GM12878 (cell line): ENCODE measurements around the gene APOBEC3H. TPM values are rescaled to one million over a fixed set of nuclear protein-coding genes. Genes with fewer than 3 reads are reported as not detected.

Source experiments
- ATAC-seq: fragments of 200-7000 bp; cut with Tn5 transposase; 3 replicates; pipeline ENCODE4 v1.9.1; 2020; ENCODE audit warnings: mild to moderate bottlenecking, moderate library complexity
- BruUV-seq: library from RNA; stranded (reverse); fragments of 400-500 nt; replicated peaks from 2 replicates; lab custom pipeline; 2021; lab: Mats Ljungman, UMichigan
- CTCF ChIA-PET: fragments of 300-600 bp; sonication (Branson Sonifier 250); formaldehyde crosslinking; extraction: SDS; loops from one replicate; lab custom pipeline; 2021; ENCODE audit warnings: inconsistent platforms; lab: Yijun Ruan, JAX
- POLR2A ChIA-PET: fragments of 350-600 bp; formaldehyde crosslinking; extraction: SDS; loops from one replicate; lab custom pipeline; 2021; ENCODE audit warnings: inconsistent platforms; lab: Charles Lee
- RAD21 ChIA-PET: fragments of 300-600 bp; sonication (Branson Sonifier 250); formaldehyde crosslinking; loops from one replicate; lab custom pipeline; 2023; ENCODE audit warnings: antibody characterized with exemption; ENCODE audit not compliant: unreplicated experiment; lab: Charles Lee
- SMC1A ChIA-PET: fragments of 300-600 bp; sonication (Branson Sonifier 250); formaldehyde crosslinking; loops from one replicate; lab custom pipeline; 2023; ENCODE audit not compliant: unreplicated experiment, uncharacterized antibody; lab: Charles Lee
- DNase-seq: peaks from one replicate; pipeline ENCODE4 v3.0.0-alpha.2; 2011; ENCODE audit warnings: low read depth, low spot score
- FAIRE-seq: peaks from 3 replicates; lab custom pipeline; 2011; peaks lifted over from hg19 to GRCh38; lab: Jason Lieb, UNC
- H2AFZ ChIP-seq: 2 replicates; pipeline ENCODE4 v1.6.0; 2011; ENCODE audit warnings: low read depth, low read length, control low read depth; ENCODE audit not compliant: control insufficient read depth
- H3K27ac ChIP-seq: 2 replicates; pipeline ENCODE4 v1.5.1; 2011; ENCODE audit warnings: control low read depth; ENCODE audit not compliant: control insufficient read depth, insufficient read depth
- H3K27me3 ChIP-seq, 2 experiments: replicated peaks in 1 of 2; 2 replicates each; pipeline versions ENCODE4 v1.6.0 to v1.6.1; 2011; ENCODE audit warnings: low read length in 1 of 2; ENCODE audit not compliant: control insufficient read depth in 2 of 2, insufficient read depth in 2 of 2
- H3K36me3 ChIP-seq, 2 experiments: 2 replicates each; pipeline ENCODE4 v1.5.1; 2011; ENCODE audit warnings: low read length in 1 of 2; ENCODE audit not compliant: control insufficient read depth in 2 of 2, insufficient read depth in 2 of 2
- H3K4me1 ChIP-seq: 2 replicates; pipeline ENCODE4 v1.6.1; 2011; ENCODE audit warnings: mild to moderate bottlenecking, low read length, moderate library complexity, mixed read lengths; ENCODE audit not compliant: control insufficient read depth, insufficient read depth
- H3K4me2 ChIP-seq: 2 replicates; pipeline ENCODE4 v1.6.0; 2011; ENCODE audit warnings: control low read depth; ENCODE audit not compliant: control insufficient read depth, insufficient read depth
- H3K4me3 ChIP-seq: fragments of 200-600 bp; sonication (generic); 2 replicates; pipeline ENCODE4 v1.5.1; 2016
- H3K79me2 ChIP-seq: 2 replicates; pipeline ENCODE4 v1.6.0; 2011; ENCODE audit warnings: low read length; ENCODE audit not compliant: control insufficient read depth, insufficient read depth
- H3K9ac ChIP-seq: 2 replicates; pipeline ENCODE4 v1.8.0; 2011; ENCODE audit warnings: low read length, control low read depth, mixed read lengths; ENCODE audit not compliant: control insufficient read depth, insufficient read depth
- H3K9me3 ChIP-seq: replicated peaks from 3 replicates; pipeline ENCODE4 v1.5.1; 2011; ENCODE audit warnings: mild to moderate bottlenecking, low read length; ENCODE audit not compliant: control insufficient read depth, insufficient read depth
- H4K20me1 ChIP-seq: 2 replicates; pipeline ENCODE4 v1.6.0; 2011; ENCODE audit not compliant: control insufficient read depth, insufficient read depth
- ATF7 ChIP-seq: fragments of 450-650 bp; IDR thresholded peaks from 2 replicates; pipeline ENCODE4 v1.6.1; 2016; ENCODE audit warnings: low read depth, mild to moderate bottlenecking
- CHD4 ChIP-seq: fragments of 200-600 bp; sonication (generic); IDR thresholded peaks from 2 replicates; pipeline ENCODE4 v1.6.1; 2016; ENCODE audit warnings: mild to moderate bottlenecking
- DPF2 ChIP-seq: fragments of 450-650 bp; IDR thresholded peaks from 2 replicates; pipeline ENCODE4 v1.6.1; 2017; ENCODE audit warnings: mild to moderate bottlenecking
- EED ChIP-seq: sonication (generic); IDR thresholded peaks from 2 replicates; pipeline ENCODE4 v1.6.1; 2016; ENCODE audit warnings: antibody characterized with exemption, low read depth
- IKZF1 ChIP-seq: fragments of 450-650 bp; conservative IDR thresholded peaks from 2 replicates; pipeline ENCODE4 v1.6.1; 2017; ENCODE audit warnings: antibody characterized with exemption, mild to moderate bottlenecking
- IKZF2 ChIP-seq, 2 experiments: fragments of 450-650 bp; IDR thresholded peaks; 2 replicates each; pipeline ENCODE4 v1.6.1; 2017; ENCODE audit warnings: mild to moderate bottlenecking in 2 of 2, moderate library complexity in 2 of 2
- RBBP5 ChIP-seq: fragments of 200-600 bp; sonication (generic); conservative IDR thresholded peaks from 2 replicates; pipeline ENCODE4 v1.6.1; 2016
- WGBS: methylation state at CpG from one replicate; pipeline ENCODE4 v1.1.6; 2016; ENCODE audit warnings: low lambda C conversion rate; ENCODE audit not compliant: insufficient replicate concordance, insufficient coverage; ENCODE audit errors: missing lambda C conversion rate; 5-methylcytosine and 5-hydroxymethylcytosine counted together
- in situ Hi-C: fragments of 300-500 bp; cut with MboI; formaldehyde crosslinking; loops from 9 replicates; pipeline ENCODE4 v1.14.3; 2018; ENCODE audit warnings: mixed read lengths
- intact Hi-C: fragments of 100-400 bp; cut with micrococcal nuclease; formaldehyde crosslinking; loops from one replicate; pipeline ENCODE4 v1.14.2; 2022; ENCODE audit not compliant: unreplicated experiment
- polyA plus RNA-seq, 11 experiments: library from polyadenylated mRNA; depleted of rRNA in 4 of 11; unstranded in 6 of 11; stranded (reverse) in 5 of 11; fragments of >200 nt; fragmentation: Nextera tagmentation in 4 of 11; fragmentation: Illumina TruSeq in 1 of 11; extraction: Ambion mirVana in 4 of 11; extraction: Trizol in 1 of 11; gene quantifications; 1 replicate in 1 of 11; 2 replicates in 10 of 11; pipeline versions ENCODE4 v1.2.1 to v1.2.3, GENCODE V29; 2011 to 2016; ENCODE audit warnings: inconsistent platforms in 2 of 11, missing spikeins in 2 of 11, low read depth in 1 of 11
- total RNA-seq, 4 experiments: library from RNA; depleted of rRNA in 3 of 4; stranded (reverse); fragments of >200 nt in 3 of 4; fragmentation: Illumina TruSeq in 1 of 4; extraction: Trizol in 1 of 4; gene quantifications; 2 replicates each; pipeline versions ENCODE4 v1.2.1 to v1.2.3, GENCODE V29; 2013 to 2021
- TF ChIP-seq, protein P1 (sequence below): fragments of 450-650 bp; IDR thresholded peaks from 2 replicates; pipeline ENCODE4 v1.6.1; 2017; ENCODE audit warnings: mild to moderate bottlenecking, moderate library complexity
- TF ChIP-seq, protein P2 (sequence below): IDR thresholded peaks from 2 replicates; pipeline ENCODE4 v1.6.1; 2011; ENCODE audit warnings: mild to moderate bottlenecking, low read depth, low read length, moderate library complexity; ENCODE audit not compliant: insufficient replicate concordance
- TF ChIP-seq, protein P3 (sequence below): fragments of 450-650 bp; IDR thresholded peaks from 2 replicates; pipeline ENCODE4 v1.6.1; 2017; ENCODE audit warnings: mild to moderate bottlenecking, moderate library complexity
- TF ChIP-seq, protein P4 (sequence below): fragments of 450-650 bp; IDR thresholded peaks from 2 replicates; pipeline ENCODE4 v1.6.1; 2016; ENCODE audit warnings: mild to moderate bottlenecking

The APOBEC3H gene
- total and polyA plus RNA-seq, 10 of the 15 experiments (the other 5 are each of a cell fraction or from before 2014, with no cell fraction given) = 7.5 to 23.0 (median 14.8) TPM

DNA sequence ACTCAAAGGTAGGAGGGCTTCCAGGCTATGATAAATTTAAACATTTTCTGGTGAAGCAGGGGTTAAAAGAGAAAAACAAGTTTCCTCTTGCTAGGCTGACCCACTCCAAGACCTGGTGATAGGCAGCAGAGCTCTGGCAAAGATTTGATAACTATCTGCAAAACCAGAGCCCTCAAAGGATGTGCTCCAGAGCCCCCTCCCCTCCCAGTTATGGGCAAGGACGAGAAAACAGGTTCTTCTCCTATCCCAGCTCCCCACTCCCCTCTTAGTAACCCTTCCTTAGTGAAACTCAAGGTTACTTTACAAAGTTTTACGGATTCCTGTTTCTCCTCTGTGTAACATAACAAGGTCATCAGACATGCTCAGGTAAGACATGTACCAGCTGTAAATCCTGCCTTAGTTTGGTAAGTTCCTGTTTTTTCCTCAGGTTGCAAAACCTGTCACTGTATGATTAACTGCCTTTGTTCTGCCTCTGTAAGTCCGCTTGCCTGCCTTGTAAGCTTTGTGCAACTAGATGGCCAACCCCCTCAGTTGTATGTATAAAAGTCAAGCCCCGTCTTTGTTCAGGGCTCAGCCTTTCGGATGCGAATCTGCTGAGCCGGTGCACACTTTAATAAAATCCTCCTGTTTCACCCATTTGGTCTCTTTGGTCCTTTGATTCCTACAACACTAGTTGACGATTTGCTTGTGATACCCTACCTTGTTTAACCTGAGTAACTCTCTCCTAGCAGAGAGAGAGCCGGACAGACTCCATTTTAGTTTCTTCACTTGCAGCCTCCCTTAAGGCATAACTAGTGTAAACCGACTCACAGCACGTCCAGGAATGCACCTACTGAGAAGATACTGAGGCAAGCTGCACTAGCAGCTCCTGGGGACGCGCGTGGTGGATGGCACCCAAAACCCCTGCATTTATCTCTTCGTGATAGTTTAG, 13.9 kb downstream of the APOBEC3H start:
- no peaks in the 10 kb centered on the region for H3K79me2 ChIP-seq
- H3K9ac ChIP-seq = no peak overlapping the region
- RAD21 ChIA-PET = interaction anchor here (0.8 to 3.5 kb wide), 2 partner anchors 11 to 29 kb away, joined by 3 to 30 read pairs; partner anchors contain the start of gene APOBEC3H
- no TSS peak for BruUV-seq
- no peaks in the 10 kb centered on the region for H3K27me3 ChIP-seq
- H3K9me3 ChIP-seq = no peaks in the 10 kb centered on the region
- no peaks in the 10 kb centered on the region for H3K36me3 ChIP-seq
- no peak overlapping the region for H3K27ac ChIP-seq
- H3K4me2 ChIP-seq = no peak overlapping the region
- DNase-seq = no peak
- no peak overlapping the region for H3K4me3 ChIP-seq
- intact Hi-C loops = no loop called here
- SMC1A ChIA-PET = interaction anchor here (1.0 to 7.0 kb wide), 3 partner anchors 11 to 35 kb away, joined by 3 to 126 read pairs (median 3); partner anchors contain the start of gene APOBEC3H
- 74% methylated on average over 15 of the region's 15 CpGs for WGBS
- H3K4me1 ChIP-seq = peaks cover 27% of the 10 kb centered on the region
- FAIRE-seq = no peak
- TF ChIP-seq EED (no peak), IKZF2 (IDR thresholded peaks at IDR 0.05) (peak; percentile 49 to 56; a peak in 3 of 4 replicates), RBBP5 (no peak), IKZF1 (peak; percentile 57), CHD4 (no peak), ATF7 (peak; percentile 37), DPF2 (0 out of 2 replicates have a peak, but pooled peaks have one; percentile 58)
- TF ChIP-seq, protein P1, sequence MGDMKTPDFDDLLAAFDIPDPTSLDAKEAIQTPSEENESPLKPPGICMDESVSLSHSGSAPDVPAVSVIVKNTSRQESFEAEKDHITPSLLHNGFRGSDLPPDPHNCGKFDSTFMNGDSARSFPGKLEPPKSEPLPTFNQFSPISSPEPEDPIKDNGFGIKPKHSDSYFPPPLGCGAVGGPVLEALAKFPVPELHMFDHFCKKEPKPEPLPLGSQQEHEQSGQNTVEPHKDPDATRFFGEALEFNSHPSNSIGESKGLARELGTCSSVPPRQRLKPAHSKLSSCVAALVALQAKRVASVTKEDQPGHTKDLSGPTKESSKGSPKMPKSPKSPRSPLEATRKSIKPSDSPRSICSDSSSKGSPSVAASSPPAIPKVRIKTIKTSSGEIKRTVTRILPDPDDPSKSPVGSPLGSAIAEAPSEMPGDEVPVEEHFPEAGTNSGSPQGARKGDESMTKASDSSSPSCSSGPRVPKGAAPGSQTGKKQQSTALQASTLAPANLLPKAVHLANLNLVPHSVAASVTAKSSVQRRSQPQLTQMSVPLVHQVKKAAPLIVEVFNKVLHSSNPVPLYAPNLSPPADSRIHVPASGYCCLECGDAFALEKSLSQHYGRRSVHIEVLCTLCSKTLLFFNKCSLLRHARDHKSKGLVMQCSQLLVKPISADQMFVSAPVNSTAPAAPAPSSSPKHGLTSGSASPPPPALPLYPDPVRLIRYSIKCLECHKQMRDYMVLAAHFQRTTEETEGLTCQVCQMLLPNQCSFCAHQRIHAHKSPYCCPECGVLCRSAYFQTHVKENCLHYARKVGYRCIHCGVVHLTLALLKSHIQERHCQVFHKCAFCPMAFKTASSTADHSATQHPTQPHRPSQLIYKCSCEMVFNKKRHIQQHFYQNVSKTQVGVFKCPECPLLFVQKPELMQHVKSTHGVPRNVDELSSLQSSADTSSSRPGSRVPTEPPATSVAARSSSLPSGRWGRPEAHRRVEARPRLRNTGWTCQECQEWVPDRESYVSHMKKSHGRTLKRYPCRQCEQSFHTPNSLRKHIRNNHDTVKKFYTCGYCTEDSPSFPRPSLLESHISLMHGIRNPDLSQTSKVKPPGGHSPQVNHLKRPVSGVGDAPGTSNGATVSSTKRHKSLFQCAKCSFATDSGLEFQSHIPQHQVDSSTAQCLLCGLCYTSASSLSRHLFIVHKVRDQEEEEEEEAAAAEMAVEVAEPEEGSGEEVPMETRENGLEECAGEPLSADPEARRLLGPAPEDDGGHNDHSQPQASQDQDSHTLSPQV = peak; percentile 96
- TF ChIP-seq, protein P2, sequence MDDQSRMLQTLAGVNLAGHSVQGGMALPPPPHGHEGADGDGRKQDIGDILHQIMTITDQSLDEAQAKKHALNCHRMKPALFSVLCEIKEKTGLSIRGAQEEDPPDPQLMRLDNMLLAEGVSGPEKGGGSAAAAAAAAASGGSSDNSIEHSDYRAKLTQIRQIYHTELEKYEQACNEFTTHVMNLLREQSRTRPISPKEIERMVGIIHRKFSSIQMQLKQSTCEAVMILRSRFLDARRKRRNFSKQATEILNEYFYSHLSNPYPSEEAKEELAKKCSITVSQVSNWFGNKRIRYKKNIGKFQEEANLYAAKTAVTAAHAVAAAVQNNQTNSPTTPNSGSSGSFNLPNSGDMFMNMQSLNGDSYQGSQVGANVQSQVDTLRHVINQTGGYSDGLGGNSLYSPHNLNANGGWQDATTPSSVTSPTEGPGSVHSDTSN = peak; percentile 88
- TF ChIP-seq, protein P3, sequence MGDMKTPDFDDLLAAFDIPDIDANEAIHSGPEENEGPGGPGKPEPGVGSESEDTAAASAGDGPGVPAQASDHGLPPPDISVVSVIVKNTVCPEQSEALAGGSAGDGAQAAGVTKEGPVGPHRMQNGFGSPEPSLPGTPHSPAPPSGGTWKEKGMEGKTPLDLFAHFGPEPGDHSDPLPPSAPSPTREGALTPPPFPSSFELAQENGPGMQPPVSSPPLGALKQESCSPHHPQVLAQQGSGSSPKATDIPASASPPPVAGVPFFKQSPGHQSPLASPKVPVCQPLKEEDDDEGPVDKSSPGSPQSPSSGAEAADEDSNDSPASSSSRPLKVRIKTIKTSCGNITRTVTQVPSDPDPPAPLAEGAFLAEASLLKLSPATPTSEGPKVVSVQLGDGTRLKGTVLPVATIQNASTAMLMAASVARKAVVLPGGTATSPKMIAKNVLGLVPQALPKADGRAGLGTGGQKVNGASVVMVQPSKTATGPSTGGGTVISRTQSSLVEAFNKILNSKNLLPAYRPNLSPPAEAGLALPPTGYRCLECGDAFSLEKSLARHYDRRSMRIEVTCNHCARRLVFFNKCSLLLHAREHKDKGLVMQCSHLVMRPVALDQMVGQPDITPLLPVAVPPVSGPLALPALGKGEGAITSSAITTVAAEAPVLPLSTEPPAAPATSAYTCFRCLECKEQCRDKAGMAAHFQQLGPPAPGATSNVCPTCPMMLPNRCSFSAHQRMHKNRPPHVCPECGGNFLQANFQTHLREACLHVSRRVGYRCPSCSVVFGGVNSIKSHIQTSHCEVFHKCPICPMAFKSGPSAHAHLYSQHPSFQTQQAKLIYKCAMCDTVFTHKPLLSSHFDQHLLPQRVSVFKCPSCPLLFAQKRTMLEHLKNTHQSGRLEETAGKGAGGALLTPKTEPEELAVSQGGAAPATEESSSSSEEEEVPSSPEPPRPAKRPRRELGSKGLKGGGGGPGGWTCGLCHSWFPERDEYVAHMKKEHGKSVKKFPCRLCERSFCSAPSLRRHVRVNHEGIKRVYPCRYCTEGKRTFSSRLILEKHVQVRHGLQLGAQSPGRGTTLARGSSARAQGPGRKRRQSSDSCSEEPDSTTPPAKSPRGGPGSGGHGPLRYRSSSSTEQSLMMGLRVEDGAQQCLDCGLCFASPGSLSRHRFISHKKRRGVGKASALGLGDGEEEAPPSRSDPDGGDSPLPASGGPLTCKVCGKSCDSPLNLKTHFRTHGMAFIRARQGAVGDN = peak; percentile 74
- TF ChIP-seq, protein P4, sequence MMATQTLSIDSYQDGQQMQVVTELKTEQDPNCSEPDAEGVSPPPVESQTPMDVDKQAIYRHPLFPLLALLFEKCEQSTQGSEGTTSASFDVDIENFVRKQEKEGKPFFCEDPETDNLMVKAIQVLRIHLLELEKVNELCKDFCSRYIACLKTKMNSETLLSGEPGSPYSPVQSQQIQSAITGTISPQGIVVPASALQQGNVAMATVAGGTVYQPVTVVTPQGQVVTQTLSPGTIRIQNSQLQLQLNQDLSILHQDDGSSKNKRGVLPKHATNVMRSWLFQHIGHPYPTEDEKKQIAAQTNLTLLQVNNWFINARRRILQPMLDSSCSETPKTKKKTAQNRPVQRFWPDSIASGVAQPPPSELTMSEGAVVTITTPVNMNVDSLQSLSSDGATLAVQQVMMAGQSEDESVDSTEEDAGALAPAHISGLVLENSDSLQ = peak; percentile 93
- H4K20me1 ChIP-seq = no peaks in the 10 kb centered on the region
- H2AFZ ChIP-seq = no peak overlapping the region
- in situ Hi-C loops = no loop called here
- POLR2A ChIA-PET = interaction anchor here (4.8 kb wide), 1 partner anchor 12 kb away, joined by 31 read pairs; no protein-coding TSS in a partner anchor
- no peak; the same call in 2 of the 3 replicates for ATAC-seq
- CTCF ChIA-PET = interaction anchor here (0.8 to 1.5 kb wide), 4 partner anchors 10 to 39 kb away, joined by 3 to 5 read pairs (median 4); no protein-coding TSS in a partner anchor
